Mononuclear cell (primary cell): ENCODE data around the gene FAH. TPM values are rescaled to one million over a fixed set of nuclear protein-coding genes. Genes with fewer than 3 reads are reported as not detected.
A peak's percentile ranks its signal among the peaks of the same experiment; 100 is the strongest.
"Not testable (repeated sequence)": the region's sequence is repeated elsewhere in the genome, so short reads cannot be mapped to it uniquely, and the experiment has no call there.

Experiments used
- H3K27me3 ChIP-seq: 2 replicates; pipeline ENCODE4 v1.6.0; 2011; ENCODE audit warnings: low read length, control low read depth; ENCODE audit not compliant: insufficient read depth
- H3K4me1 ChIP-seq: 2 replicates; pipeline ENCODE4 v1.5.1; 2011; ENCODE audit warnings: mild to moderate bottlenecking, low read length, control low read depth; ENCODE audit not compliant: insufficient read depth
- H3K4me3 ChIP-seq: 2 replicates; pipeline ENCODE4 v1.5.1; 2011; ENCODE audit warnings: mild to moderate bottlenecking, low read length, moderate library complexity
- H3K9me3 ChIP-seq: 2 replicates; pipeline ENCODE4 v1.5.1; 2011; ENCODE audit warnings: low read depth, mild to moderate bottlenecking, control low read depth, low read length
- total RNA-seq: library from RNA; depleted of rRNA; stranded (reverse); fragments of >200 nt; gene quantifications from one replicate; pipeline ENCODE4 v1.2.3, GENCODE V29; 2012

The FAH gene
- total RNA-seq, 1 donor = 4.8 TPM

DNA sequence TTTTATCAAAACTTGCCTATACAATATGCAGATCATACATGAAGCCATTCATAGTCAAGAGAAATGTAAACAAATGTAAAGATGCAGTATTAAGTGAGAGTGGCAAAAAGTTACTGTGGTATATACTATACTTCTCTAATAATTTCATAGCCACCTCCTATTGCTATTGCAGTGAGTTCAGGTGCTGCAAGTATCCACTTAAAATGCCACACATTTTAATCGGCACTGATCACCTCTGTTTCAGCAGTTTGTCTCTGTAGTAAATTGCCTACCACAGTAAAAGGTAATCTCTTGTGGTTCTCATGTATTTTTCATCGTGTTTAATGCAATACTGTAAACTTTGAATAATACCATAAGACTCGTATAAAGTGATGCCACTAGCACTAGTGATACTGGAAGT, 20.4 kb upstream of the FAH start:
- H3K4me1 ChIP-seq = no peaks in the 10 kb centered on the region
- no peaks in the 10 kb centered on the region for H3K9me3 ChIP-seq
- no peaks in the 10 kb centered on the region for H3K27me3 ChIP-seq
- H3K4me3 ChIP-seq = no peak overlapping the region

DNA sequence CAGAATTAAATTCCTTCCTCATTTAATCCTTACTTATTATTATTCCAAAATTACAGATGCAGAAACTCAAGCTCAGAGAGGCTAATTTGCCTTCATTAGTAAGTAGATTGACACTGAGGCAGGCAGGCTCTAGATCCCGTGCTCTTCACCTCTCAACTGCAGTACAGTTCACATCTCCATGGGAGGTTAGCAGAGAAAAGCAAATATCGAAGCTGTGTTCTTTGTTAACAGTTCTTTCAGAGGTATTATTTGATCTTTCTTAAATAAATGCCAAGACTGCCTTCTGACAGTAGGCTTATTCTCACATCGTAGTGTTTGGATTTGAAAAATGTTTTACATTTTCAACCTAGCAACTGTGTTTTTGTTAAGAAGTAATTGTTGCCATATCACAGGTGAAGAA, 15.9 kb upstream of the FAH start:
- peaks cover 6% of the 10 kb centered on the region for H3K4me1 ChIP-seq

GRCh38 chr15:80138961-80139360, 13.8 kb upstream of the FAH start:
- peaks cover 6% of the 10 kb centered on the region for H3K4me1 ChIP-seq
- no peak overlapping the region for H3K4me3 ChIP-seq
- H3K27me3 ChIP-seq = no peaks in the 10 kb centered on the region
- no peaks in the 10 kb centered on the region for H3K9me3 ChIP-seq

More for the DNA sequence above, 15.9 kb upstream of the FAH start:
- Histone ChIP-seq H3K4me3 (no peak overlapping the region), H3K9me3 (no peaks in the 10 kb centered on the region), H3K27me3 (no peaks in the 10 kb centered on the region)

DNA sequence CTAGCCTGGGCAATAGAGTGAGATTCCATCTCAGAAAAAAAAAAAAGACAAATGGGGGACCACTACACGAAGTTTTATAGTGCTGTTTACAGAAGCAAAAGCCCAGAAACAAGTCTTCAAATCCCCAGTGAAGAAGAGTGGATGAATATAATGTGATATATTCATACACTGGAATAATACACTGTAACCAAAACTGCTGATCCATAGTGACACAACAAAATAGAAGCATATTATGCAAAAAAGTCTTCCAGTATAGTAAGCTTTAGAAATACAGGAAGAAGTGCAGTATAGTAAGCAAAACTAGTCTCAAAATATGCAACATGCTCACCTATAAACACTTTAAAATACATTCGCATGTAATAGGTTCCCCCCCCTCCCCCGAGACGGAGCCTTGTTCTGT, 11.9 kb upstream of the FAH start:
- Histone ChIP-seq H3K9me3 (no peaks in the 10 kb centered on the region), H3K27me3 (no peaks in the 10 kb centered on the region), H3K4me1 (peaks cover 6% of the 10 kb centered on the region), H3K4me3 (no peak overlapping the region)

- no peaks in the 10 kb centered on the region for H3K27me3 ChIP-seq
- no peaks in the 10 kb centered on the region for H3K9me3 ChIP-seq
- H3K4me1 ChIP-seq = peaks cover 6% of the 10 kb centered on the region
- no peak overlapping the region for H3K4me3 ChIP-seq
Observed at GRCh38 chr15:80141916-80142598, 10.7 kb upstream of the FAH start.

DNA sequence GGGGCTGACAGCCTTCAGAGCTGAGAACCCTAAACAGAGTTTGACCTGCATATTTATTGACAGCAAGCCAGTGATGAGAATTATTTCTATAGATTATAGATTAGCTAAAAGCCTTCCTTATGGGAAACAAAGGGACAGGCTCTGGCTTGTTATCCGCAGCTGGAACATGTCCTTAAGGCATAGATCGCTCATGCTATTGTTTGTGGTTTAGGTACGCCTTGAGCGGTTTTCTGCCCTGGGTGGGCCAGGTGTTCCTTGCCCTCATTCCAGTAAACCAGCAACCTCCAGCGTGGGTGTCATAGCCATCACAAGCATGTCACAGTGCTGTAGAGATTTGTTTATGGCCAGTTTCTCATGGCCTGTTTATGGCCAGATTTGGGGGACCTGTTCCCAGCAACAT, 10.2 kb upstream of the FAH start:
- Histone ChIP-seq H3K9me3 (no peaks in the 10 kb centered on the region), H3K27me3 (no peaks in the 10 kb centered on the region), H3K4me3 (no peak overlapping the region), H3K4me1 (peaks cover 6% of the 10 kb centered on the region)

- H3K27me3 ChIP-seq = no peaks in the 10 kb centered on the region
- H3K4me3 ChIP-seq = no peak overlapping the region
- H3K9me3 ChIP-seq = no peaks in the 10 kb centered on the region
- H3K4me1 ChIP-seq = peaks cover 39% of the 10 kb centered on the region
Observed at GRCh38 chr15:80151148-80151547, 1.7 kb upstream of the FAH start.

- Histone ChIP-seq H3K9me3 (no peaks in the 10 kb centered on the region), H3K4me3 (no peak overlapping the region)
Observed at GRCh38 chr15:80151576-80151975, 1.2 kb upstream of the FAH start.

DNA sequence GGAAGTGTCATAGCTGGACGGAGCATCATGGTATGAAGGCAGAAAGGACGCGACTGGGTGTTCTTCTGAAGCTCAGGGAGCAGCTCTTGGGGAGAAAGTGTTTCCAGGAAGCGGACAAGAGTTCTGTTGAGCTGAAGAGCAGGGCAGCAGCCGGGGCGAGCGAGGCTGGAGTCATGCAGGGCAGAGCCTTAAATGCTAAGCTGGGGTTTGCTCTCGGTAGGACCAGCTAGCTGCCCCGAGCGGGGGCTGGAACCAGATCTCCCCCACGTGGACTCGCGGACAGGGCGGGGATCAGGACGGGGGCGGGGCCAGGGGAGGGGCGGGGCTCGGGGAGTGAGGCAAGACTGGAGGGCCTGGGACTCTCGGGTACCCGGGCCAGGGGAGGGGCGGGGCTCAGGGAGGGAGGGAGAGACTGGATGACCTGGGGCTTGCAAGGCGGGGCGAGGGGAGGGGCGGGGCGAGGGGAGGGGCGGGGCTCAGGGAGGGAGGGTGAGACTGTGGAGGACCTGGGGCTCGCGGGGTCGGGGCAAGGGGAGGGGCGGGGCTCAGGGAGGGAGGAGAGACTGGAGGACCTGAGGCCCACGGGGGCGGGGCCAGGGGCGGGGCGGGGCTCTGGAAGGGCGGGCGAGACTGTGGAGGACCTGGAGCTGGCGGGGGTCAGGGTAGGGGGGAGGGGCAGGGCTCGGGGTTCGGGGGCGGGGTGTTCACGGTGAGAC, 461 bp upstream of the FAH start:
- Histone ChIP-seq H3K4me1 (peaks cover 47% of the 10 kb centered on the region), H3K9me3 (no peaks in the 10 kb centered on the region), H3K27me3 (no peaks in the 10 kb centered on the region), H3K4me3 (peak overlapping the region; percentile 66)

More at GRCh38 chr15:80151576-80151975, 1.2 kb upstream of the FAH start:
- peaks cover 43% of the 10 kb centered on the region for H3K4me1 ChIP-seq
- no peaks in the 10 kb centered on the region for H3K27me3 ChIP-seq

GRCh38 chr15:80153900-80154299, 1.1 kb downstream of the FAH start:
- Histone ChIP-seq H3K4me3 (no peak overlapping the region), H3K4me1 (peaks cover 47% of the 10 kb centered on the region), H3K27me3 (no peaks in the 10 kb centered on the region), H3K9me3 (no peaks in the 10 kb centered on the region)

- Histone ChIP-seq H3K4me3 (no peak overlapping the region), H3K4me1 (peaks cover 49% of the 10 kb centered on the region), H3K27me3 (no peaks in the 10 kb centered on the region), H3K9me3 (no peaks in the 10 kb centered on the region)
Observed at GRCh38 chr15:80154336-80154735, 1.5 kb downstream of the FAH start.

DNA sequence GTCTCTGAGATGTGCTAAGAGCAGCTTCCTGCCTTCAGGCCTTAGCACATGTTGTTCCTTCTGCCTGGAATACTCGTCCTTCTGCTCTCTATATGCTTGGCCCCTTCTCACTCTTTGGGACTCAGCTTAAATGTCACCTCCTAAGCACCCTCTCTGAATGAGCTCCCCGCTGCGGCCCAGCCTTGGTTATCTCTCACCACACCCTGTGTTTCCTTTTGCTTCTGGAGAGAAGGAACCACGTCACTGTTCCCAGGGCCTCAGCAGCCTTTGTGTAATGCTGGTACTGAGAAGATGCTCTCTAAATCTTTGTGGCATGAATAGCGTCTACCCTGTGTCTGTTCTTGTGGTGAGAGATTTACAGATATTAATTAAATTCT, 2.2 kb downstream of the FAH start:
- Histone ChIP-seq H3K9me3 (no peaks in the 10 kb centered on the region), H3K4me1 (peaks cover 50% of the 10 kb centered on the region), H3K27me3 (no peaks in the 10 kb centered on the region), H3K4me3 (no peak overlapping the region)

GRCh38 chr15:80155378-80156175, 2.8 kb downstream of the FAH start:
- H3K9me3 ChIP-seq, H3K4me3 ChIP-seq, H3K27me3 ChIP-seq: not testable (repeated sequence)
- H3K4me1 ChIP-seq = peaks cover 56% of the 10 kb centered on the region

- Histone ChIP-seq H3K4me3 (no peak overlapping the region), H3K27me3 (no peaks in the 10 kb centered on the region), H3K9me3 (no peaks in the 10 kb centered on the region), H3K4me1 (peaks cover 63% of the 10 kb centered on the region)
Observed at GRCh38 chr15:80156176-80156720, 3.4 kb downstream of the FAH start.

DNA sequence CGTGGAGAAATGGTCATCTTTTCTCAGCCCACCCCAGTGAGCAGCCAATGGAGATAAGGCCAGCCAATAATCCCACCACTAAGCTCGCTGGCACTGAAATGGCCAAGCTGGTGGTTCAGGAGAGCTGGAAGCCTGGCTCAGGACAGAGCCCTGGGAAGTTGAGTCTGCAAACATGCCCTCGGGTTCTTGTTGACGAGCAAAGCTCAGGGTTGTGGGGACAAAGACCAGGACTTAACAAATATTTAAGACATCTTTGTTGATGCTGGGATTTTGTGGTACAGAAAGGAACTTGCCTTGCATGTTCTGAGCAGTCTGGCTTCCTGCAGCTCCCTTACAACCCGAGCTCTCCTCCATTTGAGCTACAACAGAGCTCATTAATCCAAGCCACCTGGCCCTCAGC, 4.4 kb downstream of the FAH start:
- Histone ChIP-seq H3K4me1 (peaks cover 67% of the 10 kb centered on the region), H3K27me3 (no peaks in the 10 kb centered on the region)

More for the DNA sequence above, 4.4 kb downstream of the FAH start:
- Histone ChIP-seq H3K4me3 (no peak overlapping the region), H3K9me3 (no peaks in the 10 kb centered on the region)
